B cell (primary cell): ENCODE data around the gene GNGT2.

Experiments used
- EZH2 ChIP-seq: IDR thresholded peaks from 2 replicates; pipeline ENCODE4 v1.6.1; 2012; ENCODE audit warnings: borderline replicate concordance, low read depth, mild to moderate bottlenecking, moderate library complexity, low read length; ENCODE audit not compliant: insufficient read depth, poor library complexity, severe bottlenecking
- TF ChIP-seq, protein P1 (sequence below): fragments of 200-600 bp; IDR thresholded peaks from one replicate; pipeline ENCODE4 v1.8.0; 2022; ENCODE audit warnings: antibody characterized with exemption, mild to moderate bottlenecking

DNA sequence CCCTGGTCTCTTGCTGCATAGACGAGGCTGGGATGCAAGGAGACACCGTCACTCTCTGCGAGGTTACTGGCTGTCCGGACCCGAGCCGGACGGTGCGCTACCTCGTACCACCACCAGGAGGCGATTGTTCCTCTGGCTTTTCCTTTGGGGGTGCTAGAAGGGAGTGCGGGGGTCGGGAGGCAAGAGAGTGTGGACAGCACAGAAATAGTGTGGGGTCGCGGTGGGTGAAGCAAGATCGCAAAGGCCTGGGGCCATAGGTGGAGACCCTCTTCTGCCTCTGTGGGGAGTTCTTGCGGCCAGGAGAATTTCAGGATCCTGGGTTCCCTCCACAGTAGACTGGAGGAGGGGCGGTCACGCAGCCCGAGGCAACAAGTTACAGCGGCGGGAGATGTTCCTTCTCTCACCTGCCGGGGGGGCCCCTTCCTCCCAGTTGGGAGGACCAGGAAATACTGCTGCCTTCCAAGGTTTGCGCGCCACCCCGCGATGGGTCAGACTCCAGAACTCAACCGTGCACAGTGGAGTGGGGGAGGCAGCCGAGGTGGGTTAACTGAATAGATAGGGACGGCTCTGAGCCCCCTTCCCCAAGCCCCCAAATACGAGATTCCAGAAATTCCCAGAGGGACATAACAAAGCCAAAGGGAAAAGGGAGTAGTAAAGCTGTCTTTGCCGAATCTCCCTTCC is 13.3 kb upstream of the GNGT2 start:
- TF ChIP-seq, protein P1, sequence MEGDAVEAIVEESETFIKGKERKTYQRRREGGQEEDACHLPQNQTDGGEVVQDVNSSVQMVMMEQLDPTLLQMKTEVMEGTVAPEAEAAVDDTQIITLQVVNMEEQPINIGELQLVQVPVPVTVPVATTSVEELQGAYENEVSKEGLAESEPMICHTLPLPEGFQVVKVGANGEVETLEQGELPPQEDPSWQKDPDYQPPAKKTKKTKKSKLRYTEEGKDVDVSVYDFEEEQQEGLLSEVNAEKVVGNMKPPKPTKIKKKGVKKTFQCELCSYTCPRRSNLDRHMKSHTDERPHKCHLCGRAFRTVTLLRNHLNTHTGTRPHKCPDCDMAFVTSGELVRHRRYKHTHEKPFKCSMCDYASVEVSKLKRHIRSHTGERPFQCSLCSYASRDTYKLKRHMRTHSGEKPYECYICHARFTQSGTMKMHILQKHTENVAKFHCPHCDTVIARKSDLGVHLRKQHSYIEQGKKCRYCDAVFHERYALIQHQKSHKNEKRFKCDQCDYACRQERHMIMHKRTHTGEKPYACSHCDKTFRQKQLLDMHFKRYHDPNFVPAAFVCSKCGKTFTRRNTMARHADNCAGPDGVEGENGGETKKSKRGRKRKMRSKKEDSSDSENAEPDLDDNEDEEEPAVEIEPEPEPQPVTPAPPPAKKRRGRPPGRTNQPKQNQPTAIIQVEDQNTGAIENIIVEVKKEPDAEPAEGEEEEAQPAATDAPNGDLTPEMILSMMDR: peak; percentile 90
- TF ChIP-seq EZH2: no peak
